Liver (tissue), 9 donors: Measurements from ENCODE around the gene NEK11. TPM values are rescaled to one million over a fixed set of nuclear protein-coding genes. Genes with fewer than 3 reads are reported as not detected.

Source experiments
- DNase-seq: peaks from one replicate; pipeline ENCODE4 v3.0.0-alpha.2; 2017; ENCODE audit warnings: low spot score
- H3K27ac ChIP-seq, 2 donors: one replicate each; pipeline ENCODE4 v1.7.0; 2013; ENCODE audit warnings: inconsistent platforms in 2 of 2, low read length in 2 of 2, control low read depth in 1 of 2, low read depth in 1 of 2, mild to moderate bottlenecking in 1 of 2
- H3K27me3 ChIP-seq, 4 donors: one replicate each; pipeline versions ENCODE4 v1.6.1 to v1.7.0; 2013; ENCODE audit warnings: low read length in 3 of 4, inconsistent platforms in 1 of 4, mild to moderate bottlenecking in 1 of 4, moderate library complexity in 1 of 4; ENCODE audit not compliant: control insufficient read depth in 4 of 4, insufficient read depth in 4 of 4
- H3K36me3 ChIP-seq, 4 donors: one replicate each; pipeline versions ENCODE4 v1.6.1 to v1.7.0; 2013; ENCODE audit warnings: low read length in 3 of 4, mild to moderate bottlenecking in 3 of 4, low read depth in 1 of 4, moderate library complexity in 1 of 4; ENCODE audit not compliant: control insufficient read depth in 4 of 4, insufficient read depth in 3 of 4
- H3K4me1 ChIP-seq, 4 donors: one replicate each; pipeline versions ENCODE4 v1.6.1 to v1.7.0; 2013; ENCODE audit warnings: low read length in 3 of 4, mild to moderate bottlenecking in 3 of 4, moderate library complexity in 1 of 4; ENCODE audit not compliant: control insufficient read depth in 4 of 4, insufficient read depth in 4 of 4
- H3K4me3 ChIP-seq, 3 donors: one replicate each; pipeline versions ENCODE4 v1.6.1 to v1.7.0; 2013; ENCODE audit warnings: low read length in 3 of 3, control low read depth in 1 of 3, low read depth in 1 of 3, mild to moderate bottlenecking in 1 of 3
- H3K9ac ChIP-seq, 2 donors: one replicate each; pipeline ENCODE4 v1.7.0; 2013; ENCODE audit warnings: low read length in 2 of 2, mild to moderate bottlenecking in 2 of 2, moderate library complexity in 2 of 2, control low read depth in 1 of 2, low read depth in 1 of 2
- H3K9me3 ChIP-seq, 4 donors: one replicate each; pipeline versions ENCODE4 v1.6.1 to v1.7.0; 2013; ENCODE audit warnings: low read length in 3 of 4; ENCODE audit not compliant: control insufficient read depth in 4 of 4
- EGR1 ChIP-seq, 2 donors: IDR thresholded peaks; 2 replicates each; pipeline ENCODE4 v1.6.1; 2016 to 2018; ENCODE audit warnings: antibody characterized with exemption in 2 of 2, low read depth in 2 of 2
- FOXA2 ChIP-seq: IDR thresholded peaks from 2 replicates; pipeline ENCODE4 v1.6.1; 2016; ENCODE audit warnings: antibody characterized with exemption
- HNF4G ChIP-seq: IDR thresholded peaks from 2 replicates; pipeline ENCODE4 v1.6.1; 2016; ENCODE audit warnings: antibody characterized with exemption
- NR2F2 ChIP-seq: IDR thresholded peaks from 2 replicates; pipeline ENCODE4 v1.6.1; 2016; ENCODE audit warnings: antibody characterized with exemption
- RAD21 ChIP-seq, 2 donors: IDR thresholded peaks; 2 replicates each; pipeline ENCODE4 v1.6.1; 2016; ENCODE audit warnings: antibody characterized with exemption in 2 of 2, mild to moderate bottlenecking in 2 of 2
- TAF1 ChIP-seq: conservative IDR thresholded peaks from 2 replicates; pipeline ENCODE4 v1.6.1; 2016; ENCODE audit warnings: antibody characterized with exemption, mild to moderate bottlenecking
- YY1 ChIP-seq: IDR thresholded peaks from 2 replicates; pipeline ENCODE4 v1.6.1; 2016; ENCODE audit warnings: antibody characterized with exemption, mild to moderate bottlenecking
- WGBS: extraction: QIAGEN DNeasy Blood & Tissue Kit; methylation state at CpG from one replicate; pipeline ENCODE4 v1.1.7; 2013; 5-methylcytosine and 5-hydroxymethylcytosine counted together
- polyA plus RNA-seq, 2 donors: library from polyadenylated mRNA; stranded (reverse) in 1 of 2; unstranded in 1 of 2; fragments of 200-250 nt in 1 of 2; fragments of >200 nt in 1 of 2; fragmentation: Nextera tagmentation in 1 of 2; extraction: Ambion mirVana in 1 of 2; gene quantifications; one replicate each; pipeline versions ENCODE4 v1.2.1 to v1.2.3, GENCODE V29; 2013 to 2015
- total RNA-seq, 2 donors: library from RNA; depleted of rRNA; stranded (reverse); fragments of >200 nt; gene quantifications; one replicate each; pipeline ENCODE4 v1.2.3, GENCODE V29; 2014
- TF ChIP-seq, protein P1 (sequence below): IDR thresholded peaks from 2 replicates; pipeline ENCODE4 v1.6.1; 2016; ENCODE audit warnings: antibody characterized with exemption, mild to moderate bottlenecking
- TF ChIP-seq, protein P2 (sequence below): fragments of 150-350 bp; IDR thresholded peaks from 2 replicates; pipeline ENCODE4 v1.5.1; 2017; ENCODE audit warnings: improper control_type of control experiment, low read depth, low read length; ENCODE audit not compliant: missing input control
- donor health status: healthy.
- donor health status: healthy.
- donor health status: healthy.
- donor health status: healthy.
- donor health status: healthy.

NEK11 gene
- total and polyA plus RNA-seq, 4 donors = 0.35 to 0.92 (median 0.69) TPM

- Histone ChIP-seq H3K36me3 (peaks cover 1 to 11% (median 7%) of the 10 kb centered on the region in 4 donors), H3K9ac (no peak overlapping the region), H3K27ac (no peak overlapping the region), H3K9me3 (no peaks in the 10 kb centered on the region), H3K4me3 (no peak overlapping the region), H3K27me3 (no peaks in the 10 kb centered on the region), H3K4me1 (no peaks in the 10 kb centered on the region)
- 93% methylated on average over 1 of the region's 1 CpG for WGBS
- DNase-seq = no peak
- TF ChIP-seq, protein P1, sequence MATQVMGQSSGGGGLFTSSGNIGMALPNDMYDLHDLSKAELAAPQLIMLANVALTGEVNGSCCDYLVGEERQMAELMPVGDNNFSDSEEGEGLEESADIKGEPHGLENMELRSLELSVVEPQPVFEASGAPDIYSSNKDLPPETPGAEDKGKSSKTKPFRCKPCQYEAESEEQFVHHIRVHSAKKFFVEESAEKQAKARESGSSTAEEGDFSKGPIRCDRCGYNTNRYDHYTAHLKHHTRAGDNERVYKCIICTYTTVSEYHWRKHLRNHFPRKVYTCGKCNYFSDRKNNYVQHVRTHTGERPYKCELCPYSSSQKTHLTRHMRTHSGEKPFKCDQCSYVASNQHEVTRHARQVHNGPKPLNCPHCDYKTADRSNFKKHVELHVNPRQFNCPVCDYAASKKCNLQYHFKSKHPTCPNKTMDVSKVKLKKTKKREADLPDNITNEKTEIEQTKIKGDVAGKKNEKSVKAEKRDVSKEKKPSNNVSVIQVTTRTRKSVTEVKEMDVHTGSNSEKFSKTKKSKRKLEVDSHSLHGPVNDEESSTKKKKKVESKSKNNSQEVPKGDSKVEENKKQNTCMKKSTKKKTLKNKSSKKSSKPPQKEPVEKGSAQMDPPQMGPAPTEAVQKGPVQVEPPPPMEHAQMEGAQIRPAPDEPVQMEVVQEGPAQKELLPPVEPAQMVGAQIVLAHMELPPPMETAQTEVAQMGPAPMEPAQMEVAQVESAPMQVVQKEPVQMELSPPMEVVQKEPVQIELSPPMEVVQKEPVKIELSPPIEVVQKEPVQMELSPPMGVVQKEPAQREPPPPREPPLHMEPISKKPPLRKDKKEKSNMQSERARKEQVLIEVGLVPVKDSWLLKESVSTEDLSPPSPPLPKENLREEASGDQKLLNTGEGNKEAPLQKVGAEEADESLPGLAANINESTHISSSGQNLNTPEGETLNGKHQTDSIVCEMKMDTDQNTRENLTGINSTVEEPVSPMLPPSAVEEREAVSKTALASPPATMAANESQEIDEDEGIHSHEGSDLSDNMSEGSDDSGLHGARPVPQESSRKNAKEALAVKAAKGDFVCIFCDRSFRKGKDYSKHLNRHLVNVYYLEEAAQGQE = no peak
- TF ChIP-seq RAD21 (IDR thresholded peaks at IDR 0.05) (no peak), FOXA2 (no peak), HNF4G (no peak), NR2F2 (no peak)
Observed at GRCh38 chr3:131001071-131001470, 25.6 kb upstream of the NEK11 start.

GRCh38 chr3:131004603-131005002 is 22.1 kb upstream of the NEK11 start:
- no peak overlapping the region for H3K27ac ChIP-seq
- WGBS = 94% methylated on average over 1 of the region's 1 CpG

More at GRCh38 chr3:131004603-131005002, 22.1 kb upstream of the NEK11 start:
- TF ChIP-seq, protein P2, sequence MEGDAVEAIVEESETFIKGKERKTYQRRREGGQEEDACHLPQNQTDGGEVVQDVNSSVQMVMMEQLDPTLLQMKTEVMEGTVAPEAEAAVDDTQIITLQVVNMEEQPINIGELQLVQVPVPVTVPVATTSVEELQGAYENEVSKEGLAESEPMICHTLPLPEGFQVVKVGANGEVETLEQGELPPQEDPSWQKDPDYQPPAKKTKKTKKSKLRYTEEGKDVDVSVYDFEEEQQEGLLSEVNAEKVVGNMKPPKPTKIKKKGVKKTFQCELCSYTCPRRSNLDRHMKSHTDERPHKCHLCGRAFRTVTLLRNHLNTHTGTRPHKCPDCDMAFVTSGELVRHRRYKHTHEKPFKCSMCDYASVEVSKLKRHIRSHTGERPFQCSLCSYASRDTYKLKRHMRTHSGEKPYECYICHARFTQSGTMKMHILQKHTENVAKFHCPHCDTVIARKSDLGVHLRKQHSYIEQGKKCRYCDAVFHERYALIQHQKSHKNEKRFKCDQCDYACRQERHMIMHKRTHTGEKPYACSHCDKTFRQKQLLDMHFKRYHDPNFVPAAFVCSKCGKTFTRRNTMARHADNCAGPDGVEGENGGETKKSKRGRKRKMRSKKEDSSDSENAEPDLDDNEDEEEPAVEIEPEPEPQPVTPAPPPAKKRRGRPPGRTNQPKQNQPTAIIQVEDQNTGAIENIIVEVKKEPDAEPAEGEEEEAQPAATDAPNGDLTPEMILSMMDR = no peak
- no peak for TF ChIP-seq TAF1
- TF ChIP-seq, protein P1 = no peak
- TF ChIP-seq YY1 = no peak
- TF ChIP-seq EGR1 (IDR thresholded peaks at IDR 0.05; ENCODE audit: low read depth in 2 of 2) = no peak
- H3K9me3 ChIP-seq = no peaks in the 10 kb centered on the region
- no peak overlapping the region for H3K4me3 ChIP-seq
- H3K36me3 ChIP-seq = peaks cover 0 to 6% (median 2%) of the 10 kb centered on the region in 4 donors
- no peak overlapping the region for H3K9ac ChIP-seq
- DNase-seq = no peak
- H3K27me3 ChIP-seq = no peaks in the 10 kb centered on the region
- H3K4me1 ChIP-seq = no peaks in the 10 kb centered on the region
